CD4-positive, alpha-beta T cell treated with Interleukin-10 for 1 hour (primary cell): ENCODE data around the gene EIF4H.

ENCODE experiments used
- DNase-seq: peaks from one replicate; pipeline ENCODE4 v3.0.0-alpha.2; 2020

Gene EIF4H

DNA sequence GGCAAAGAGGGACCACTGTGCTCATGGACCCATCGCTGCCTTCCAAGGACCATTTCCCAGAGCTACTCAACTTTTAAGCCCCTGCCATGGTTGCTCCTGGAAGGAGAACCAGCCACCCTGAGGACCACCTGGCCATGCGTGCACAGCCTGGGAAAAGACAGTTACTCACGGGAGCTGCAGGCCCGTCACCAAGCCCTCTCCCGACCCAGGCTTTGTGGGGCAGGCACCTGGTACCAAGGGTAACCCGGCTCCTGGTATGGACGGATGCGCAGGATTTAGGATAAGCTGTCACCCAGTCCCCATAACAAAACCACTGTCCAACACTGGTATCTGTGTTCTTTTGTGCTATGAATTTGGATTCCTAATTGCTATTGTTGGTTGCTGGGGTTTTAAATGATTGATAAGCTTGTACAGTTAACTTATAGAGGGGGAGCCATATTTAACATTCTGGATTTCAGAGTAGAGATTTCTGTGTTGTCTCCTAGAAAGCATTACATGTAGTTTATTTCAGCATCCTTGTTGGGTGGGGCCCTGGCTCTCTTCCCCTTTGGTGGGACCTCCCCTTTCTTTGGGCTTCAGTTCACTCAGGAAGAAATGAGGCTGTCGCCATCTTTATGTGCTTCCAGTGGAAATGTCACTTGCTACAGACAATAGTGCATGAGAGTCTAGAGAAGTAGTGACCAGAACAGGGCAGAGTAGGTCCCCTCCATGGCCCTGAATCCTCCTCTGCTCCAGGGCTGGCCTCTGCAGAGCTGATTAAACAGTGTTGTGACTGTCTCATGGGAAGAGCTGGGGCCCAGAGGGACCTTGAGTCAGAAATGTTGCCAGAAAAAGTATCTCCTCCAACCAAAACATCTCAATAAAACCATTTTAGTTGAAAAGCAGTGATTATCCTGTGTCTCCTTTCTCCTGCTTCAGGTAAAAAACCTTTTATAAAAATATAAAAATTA, 55.1 kb downstream of the EIF4H start:
- DNase-seq, result no peak

DNA sequence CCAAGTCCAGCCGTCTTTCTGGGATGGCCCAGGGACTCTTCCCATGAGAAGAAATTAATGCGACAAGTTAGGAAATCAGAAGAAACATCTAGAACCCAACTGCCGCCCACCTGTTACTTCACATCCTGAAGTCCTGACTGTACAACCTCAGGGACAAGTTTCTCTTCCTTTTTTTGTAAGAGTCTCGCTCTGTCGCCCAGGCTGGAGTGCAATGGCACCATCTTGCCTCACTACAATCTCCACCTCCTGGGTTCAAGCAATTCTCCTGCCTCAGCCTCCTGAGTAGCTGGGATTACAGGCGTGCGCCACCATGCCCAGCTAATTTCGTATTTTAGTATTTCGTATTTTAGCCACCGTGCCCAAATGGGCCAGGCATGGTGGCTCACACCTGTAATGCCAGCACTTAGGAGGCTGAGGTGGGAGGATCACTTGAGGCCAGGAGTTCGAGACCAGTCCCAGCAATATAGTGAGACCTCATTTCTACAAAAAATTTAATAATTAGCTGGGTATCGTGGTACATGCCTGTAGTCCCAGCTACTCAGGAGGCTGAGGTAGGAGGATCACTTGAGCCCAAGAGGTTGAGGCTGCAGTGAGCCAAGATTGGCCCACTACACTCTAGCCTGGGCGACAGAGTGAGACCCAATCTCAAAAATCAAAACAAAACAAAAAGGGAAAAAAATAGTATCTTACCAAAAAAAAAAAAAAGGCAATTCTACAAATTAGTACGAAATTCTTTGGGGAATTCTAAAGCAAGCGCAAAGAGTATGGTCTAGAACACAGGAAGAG, 56.5 kb downstream of the EIF4H start:
- DNase-seq, result no peak

DNA sequence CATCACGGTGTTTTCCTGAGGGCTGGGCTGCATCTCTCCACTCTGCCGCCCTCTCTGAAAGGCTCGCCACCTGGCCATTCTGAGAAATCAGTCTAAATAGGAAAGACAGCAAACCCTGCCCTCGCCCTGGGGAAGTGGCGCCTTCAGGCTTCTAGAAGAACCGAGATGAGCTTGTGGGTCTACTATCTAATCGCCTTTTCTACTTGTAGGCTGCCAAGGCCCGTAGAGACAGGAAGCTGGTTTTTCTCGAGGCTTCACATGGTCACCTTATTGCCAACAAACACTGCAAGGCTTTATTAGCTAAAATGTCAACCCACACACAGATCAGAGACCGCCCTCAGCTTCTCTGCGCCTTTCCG, 57.1 kb downstream of the EIF4H start:
- no peak for DNase-seq

DNA sequence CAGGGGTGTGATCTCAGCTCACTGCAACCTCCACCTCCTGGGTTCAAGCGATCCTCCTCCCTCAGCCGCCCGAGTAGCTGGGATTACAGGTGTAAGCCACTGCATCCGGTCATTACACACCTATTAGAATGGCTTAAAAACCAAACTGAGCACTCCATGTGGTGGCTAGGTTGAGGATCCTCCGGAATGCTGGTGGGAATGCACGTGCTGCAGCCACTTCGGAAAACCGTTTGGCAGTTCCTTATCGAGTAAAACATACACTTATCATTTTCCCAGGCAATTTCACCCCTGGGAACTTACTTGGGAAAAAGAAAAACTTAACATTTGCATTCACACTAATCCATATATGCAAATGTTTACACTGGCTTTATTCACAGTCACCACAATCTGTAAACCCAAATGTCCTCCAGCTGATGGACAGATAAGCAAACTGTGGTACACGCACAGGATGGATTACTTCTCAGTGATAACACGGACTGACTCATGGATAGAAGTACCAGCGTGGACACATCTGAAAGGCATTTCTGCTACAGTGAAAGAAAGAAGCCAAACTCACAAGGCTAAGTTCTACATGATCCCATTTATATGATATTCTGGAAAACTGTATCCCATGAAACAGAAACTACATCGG, 59.6 kb downstream of the EIF4H start:
- no peak for DNase-seq

DNA sequence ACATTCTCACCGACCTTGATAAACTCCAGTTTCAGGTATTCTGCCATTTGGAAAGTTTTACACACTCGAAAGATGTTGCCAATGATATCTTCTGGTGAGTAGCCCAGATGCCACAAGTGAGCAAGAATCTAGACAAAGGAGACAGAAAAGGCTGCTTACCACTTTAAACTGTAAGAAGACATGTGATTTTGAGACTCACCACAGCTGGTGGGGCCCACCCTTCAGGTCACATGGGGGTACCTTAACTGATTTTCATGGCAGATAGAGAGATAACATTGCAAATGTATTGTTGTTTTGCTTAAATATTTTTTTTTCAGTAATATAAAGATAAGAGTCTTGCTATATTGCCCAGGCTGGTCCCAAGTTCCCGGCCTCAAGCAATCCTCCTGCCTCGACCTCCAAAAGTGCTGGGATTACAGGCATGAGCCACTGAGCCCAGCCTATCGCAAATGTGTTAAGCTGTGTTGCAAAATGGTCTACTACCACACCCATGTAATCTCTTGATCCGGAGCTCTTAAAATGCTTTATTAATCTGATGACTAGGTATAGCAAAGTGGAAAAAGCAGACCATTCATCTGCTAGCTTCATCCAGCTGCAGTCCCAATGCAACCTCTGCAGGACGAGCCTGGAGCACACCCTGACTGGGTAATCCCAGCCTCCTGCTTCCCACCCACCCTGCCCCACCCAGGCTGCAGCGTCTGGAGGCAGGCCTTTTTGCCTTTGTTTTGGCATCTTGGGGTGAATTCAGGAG, 61.5 kb downstream of the EIF4H start:
- no peak for DNase-seq

DNA sequence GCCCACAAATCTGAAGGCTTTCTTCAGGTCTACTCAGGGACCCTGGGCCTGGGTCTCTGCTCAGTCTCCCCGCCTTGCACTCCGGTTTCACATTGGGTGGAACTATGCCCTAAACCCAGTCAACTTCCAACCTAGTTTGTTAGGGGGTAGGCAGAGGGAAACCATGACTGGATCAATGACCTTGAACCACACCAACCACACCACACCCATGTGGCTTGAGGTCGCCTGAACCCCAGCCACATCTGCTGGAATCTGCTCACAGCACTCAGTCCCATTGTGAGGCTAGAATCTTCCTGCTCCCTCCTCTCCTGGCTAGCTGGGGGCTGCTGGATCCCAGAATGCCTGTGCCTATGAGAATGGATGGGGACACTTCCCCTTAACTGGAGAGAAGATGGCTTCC, 62.1 kb downstream of the EIF4H start:
- no peak for DNase-seq

DNA sequence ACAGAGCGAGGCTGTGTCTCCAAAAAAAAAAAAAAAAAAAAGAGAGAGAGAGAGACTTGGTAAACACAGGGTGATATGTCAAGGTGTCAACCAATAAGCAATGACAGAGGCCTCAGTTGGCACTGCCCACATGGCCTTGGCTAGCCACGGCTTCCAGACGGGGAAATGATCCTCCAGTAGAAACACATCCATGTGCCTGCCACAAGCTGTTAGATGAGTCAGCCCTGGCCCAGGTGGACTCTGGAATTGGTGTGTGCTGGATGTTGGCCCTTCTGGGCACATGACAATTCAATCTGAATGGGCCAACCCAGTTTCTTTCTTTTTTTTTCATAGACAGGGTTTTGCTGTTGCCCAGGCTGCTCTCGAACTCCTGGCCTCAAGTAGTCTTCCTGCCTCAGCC, 66.3 kb downstream of the EIF4H start:
- DNase-seq, result no peak

DNA sequence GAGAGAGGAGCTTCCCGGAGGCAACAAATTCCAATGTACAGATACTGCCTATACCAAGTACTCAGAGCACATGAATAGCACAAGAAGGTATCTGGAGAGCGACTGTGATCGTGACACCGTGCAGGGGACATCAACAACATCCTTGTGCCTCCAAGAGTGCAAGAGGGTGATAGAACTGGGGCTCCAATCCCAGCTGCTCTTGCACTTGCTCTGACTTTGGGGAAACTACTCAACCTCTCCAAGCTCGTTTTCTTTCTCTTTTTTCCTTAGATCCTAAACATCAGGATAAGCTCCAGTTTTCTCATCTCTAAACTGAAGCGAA, 67.9 kb downstream of the EIF4H start:
- no peak for DNase-seq

DNA sequence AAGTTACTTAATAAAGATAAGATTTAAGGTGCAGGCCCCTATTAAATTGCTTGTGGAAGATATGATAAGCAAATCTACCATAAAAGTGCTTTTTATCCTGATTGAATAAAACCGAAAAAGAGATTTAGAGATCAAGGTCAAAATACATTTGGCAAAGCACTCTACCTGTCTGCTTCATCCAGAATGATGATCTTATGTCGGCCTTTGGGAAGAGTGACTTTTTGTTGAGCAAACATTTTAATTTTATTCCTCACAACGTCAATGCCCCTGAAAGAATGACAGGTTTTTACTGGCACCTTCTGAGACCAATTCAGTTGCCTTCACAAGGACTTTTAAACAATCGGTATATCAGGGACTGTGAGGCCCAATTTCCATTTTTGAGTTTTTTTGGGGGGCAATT, 72.3 kb downstream of the EIF4H start:
- DNase-seq, result no peak
